HG02678 (cell line): ENCODE data around the gene KCTD14.
"Not testable (repeated sequence)": the region's sequence is repeated elsewhere in the genome, so short reads cannot be mapped to it uniquely, and the experiment has no call there.

Experiments used
- ATAC-seq: cut with Tn5 transposase; IDR thresholded peaks from one replicate; pipeline ENCODE4 v1.9.1; 2021; ENCODE audit warnings: mild to moderate bottlenecking, moderate library complexity; ENCODE audit not compliant: unreplicated experiment

KCTD14 gene

GRCh38 chr11:78022397-78023396 is at the start of gene KCTD14:
KCTD14 (minus strand) TSS chr11:78023276; CDS start chr11:78023249, 27 bp downstream.
- no peak for ATAC-seq

GRCh38 chr11:78072455-78072854 is 49.4 kb upstream of the KCTD14 start:
- ATAC-seq: no peak

- ATAC-seq: no peak
These were observed 48.6 kb upstream of the KCTD14 start for GRCh38 chr11:78071717-78072116.

GRCh38 chr11:78070621-78071020 is 47.5 kb upstream of the KCTD14 start:
- ATAC-seq: no peak

- ATAC-seq: no peak
These were observed 46.4 kb upstream of the KCTD14 start for GRCh38 chr11:78069465-78069864.

- no peak for ATAC-seq
These were observed 44.6 kb upstream of the KCTD14 start for GRCh38 chr11:78067704-78068103.

GRCh38 chr11:78066471-78066870 is 43.4 kb upstream of the KCTD14 start:
- ATAC-seq: no peak

GRCh38 chr11:78065203-78065602 is 42.1 kb upstream of the KCTD14 start:
- no peak for ATAC-seq

- no peak for ATAC-seq
These were observed 40.5 kb upstream of the KCTD14 start, which contains the start of gene THRSP for GRCh38 chr11:78063440-78064181. THRSP (plus strand) TSS chr11:78063861; CDS start chr11:78063882, 21 bp downstream.

- ATAC-seq: no peak
These were observed 39.6 kb upstream of the KCTD14 start for GRCh38 chr11:78062671-78063070.

- ATAC-seq: no peak
These were observed 38.8 kb upstream of the KCTD14 start for GRCh38 chr11:78061921-78062311.

GRCh38 chr11:78061088-78061920 is 38.2 kb upstream of the KCTD14 start:
- no peak for ATAC-seq

- ATAC-seq: no peak
These were observed 37.5 kb upstream of the KCTD14 start for GRCh38 chr11:78060533-78060932.

GRCh38 chr11:78059749-78060328 is 36.8 kb upstream of the KCTD14 start:
- ATAC-seq: not testable (repeated sequence)

GRCh38 chr11:78057462-78058055 is 34.5 kb upstream of the KCTD14 start:
- ATAC-seq: no peak

- ATAC-seq: no peak
These were observed 33.0 kb upstream of the KCTD14 start for GRCh38 chr11:78056093-78056492.

GRCh38 chr11:78054971-78055370 is 31.9 kb upstream of the KCTD14 start:
- no peak for ATAC-seq

- ATAC-seq: no peak
These were observed 28.1 kb upstream of the KCTD14 start for GRCh38 chr11:78050964-78051831.

GRCh38 chr11:78049348-78049747 is 26.3 kb upstream of the KCTD14 start:
- no peak for ATAC-seq
